Activated CD4-positive, alpha-beta T cell treated with anti-CD3 and anti-CD28 coated beads, Interleukin-2, amount 10 ng/mL, durations not matched to agents 24 days and 14 days (primary cell): Measurements from ENCODE around the gene PLA2G6. TPM values are rescaled to one million over a fixed set of nuclear protein-coding genes. Genes with fewer than 3 reads are reported as not detected.
"Not testable (repeated sequence)": the region's sequence is repeated elsewhere in the genome, so short reads cannot be mapped to it uniquely, and the experiment has no call there.

ENCODE experiments used
- DNase-seq: peaks from one replicate; pipeline ENCODE4 v3.0.0; 2022
- H3K27ac Mint-ChIP-seq: one replicate; pipeline ENCODE4 v1.8.0; 2022; ENCODE audit warnings: mild to moderate bottlenecking, mixed read lengths
- H3K27me3 Mint-ChIP-seq: one replicate; pipeline ENCODE4 v1.8.0; 2022; ENCODE audit warnings: mixed read lengths
- H3K36me3 Mint-ChIP-seq: one replicate; pipeline ENCODE4 v1.8.0; 2022; ENCODE audit warnings: low read depth, mild to moderate bottlenecking, mixed read lengths
- H3K4me1 Mint-ChIP-seq: one replicate; pipeline ENCODE4 v1.8.0; 2021; ENCODE audit warnings: mixed read lengths
- H3K4me3 Mint-ChIP-seq: one replicate; pipeline ENCODE4 v1.8.0; 2022; ENCODE audit warnings: mild to moderate bottlenecking, moderate library complexity, mixed read lengths
- H3K9me3 Mint-ChIP-seq: one replicate; pipeline ENCODE4 v1.8.0; 2021; ENCODE audit warnings: mixed read lengths
- intact Hi-C: fragments of 100-400 bp; cut with micrococcal nuclease; formaldehyde crosslinking; loops from one replicate; pipeline ENCODE4 v1.15.1; 2023
- total RNA-seq: library from RNA; stranded (reverse); gene quantifications from 2 replicates; pipeline ENCODE4 v1.2.3, GENCODE V29; 2022

Gene PLA2G6
- total RNA-seq, 1 donor from 2014 or later: 34.3 TPM

GRCh38 chr22:38191731-38192474, 10.3 kb upstream of the PLA2G6 start:
- no peak for DNase-seq
- intact Hi-C loops: no loop called here
- H3K36me3 Mint-ChIP-seq: no peaks in the 10 kb centered on the region
- H3K4me1 Mint-ChIP-seq: peaks cover 6% of the 10 kb centered on the region
- no peak overlapping the region for H3K4me3 Mint-ChIP-seq
- H3K27ac Mint-ChIP-seq: no peak overlapping the region
- no peaks in the 10 kb centered on the region for H3K9me3 Mint-ChIP-seq
- peaks cover 15% of the 10 kb centered on the region for H3K27me3 Mint-ChIP-seq

DNA sequence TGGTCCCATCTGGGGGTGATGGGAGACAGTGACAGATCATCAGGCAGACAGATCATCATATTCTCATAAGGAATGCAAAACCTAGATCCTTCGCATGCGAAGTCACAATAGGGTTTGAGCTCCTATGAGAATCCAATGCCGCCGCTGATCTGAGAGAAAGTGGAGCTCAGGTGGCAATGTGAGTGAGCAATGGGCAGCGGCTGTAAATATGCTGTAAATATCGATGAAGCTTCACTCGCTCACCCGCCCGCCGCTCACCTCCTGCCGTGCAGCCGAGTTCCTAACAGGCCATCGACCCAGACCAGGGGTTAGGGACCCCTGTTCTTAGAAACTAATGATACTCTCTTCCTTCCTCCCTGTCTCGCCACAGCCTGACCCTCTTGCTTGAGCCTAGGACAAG, 9.4 kb upstream of the PLA2G6 start:
- Mint-ChIP-seq H3K36me3 (no peaks in the 10 kb centered on the region), H3K4me1 (peaks cover 6% of the 10 kb centered on the region), H3K4me3 (no peak overlapping the region), H3K9me3 (no peaks in the 10 kb centered on the region), H3K27me3 (peaks cover 20% of the 10 kb centered on the region), H3K27ac (no peak overlapping the region)
- no peak for DNase-seq
- intact Hi-C loops: no loop called here

- no peaks in the 10 kb centered on the region for H3K9me3 Mint-ChIP-seq
- no peak overlapping the region for H3K4me3 Mint-ChIP-seq
- H3K4me1 Mint-ChIP-seq: peaks cover 6% of the 10 kb centered on the region
- H3K36me3 Mint-ChIP-seq: no peaks in the 10 kb centered on the region
- intact Hi-C loops: no loop called here
- DNase-seq: no peak
- H3K27me3 Mint-ChIP-seq: peaks cover 19% of the 10 kb centered on the region
- no peak overlapping the region for H3K27ac Mint-ChIP-seq
Observed at GRCh38 chr22:38190581-38190980, 9.0 kb upstream of the PLA2G6 start.

GRCh38 chr22:38189104-38189503, 7.5 kb upstream of the PLA2G6 start:
- no peak overlapping the region for H3K4me3 Mint-ChIP-seq
- no peak for DNase-seq
- H3K36me3 Mint-ChIP-seq: no peaks in the 10 kb centered on the region
- peaks cover 23% of the 10 kb centered on the region for H3K27me3 Mint-ChIP-seq
- no peak overlapping the region for H3K27ac Mint-ChIP-seq
- no peaks in the 10 kb centered on the region for H3K4me1 Mint-ChIP-seq
- no peaks in the 10 kb centered on the region for H3K9me3 Mint-ChIP-seq
- intact Hi-C loops: no loop called here

DNA sequence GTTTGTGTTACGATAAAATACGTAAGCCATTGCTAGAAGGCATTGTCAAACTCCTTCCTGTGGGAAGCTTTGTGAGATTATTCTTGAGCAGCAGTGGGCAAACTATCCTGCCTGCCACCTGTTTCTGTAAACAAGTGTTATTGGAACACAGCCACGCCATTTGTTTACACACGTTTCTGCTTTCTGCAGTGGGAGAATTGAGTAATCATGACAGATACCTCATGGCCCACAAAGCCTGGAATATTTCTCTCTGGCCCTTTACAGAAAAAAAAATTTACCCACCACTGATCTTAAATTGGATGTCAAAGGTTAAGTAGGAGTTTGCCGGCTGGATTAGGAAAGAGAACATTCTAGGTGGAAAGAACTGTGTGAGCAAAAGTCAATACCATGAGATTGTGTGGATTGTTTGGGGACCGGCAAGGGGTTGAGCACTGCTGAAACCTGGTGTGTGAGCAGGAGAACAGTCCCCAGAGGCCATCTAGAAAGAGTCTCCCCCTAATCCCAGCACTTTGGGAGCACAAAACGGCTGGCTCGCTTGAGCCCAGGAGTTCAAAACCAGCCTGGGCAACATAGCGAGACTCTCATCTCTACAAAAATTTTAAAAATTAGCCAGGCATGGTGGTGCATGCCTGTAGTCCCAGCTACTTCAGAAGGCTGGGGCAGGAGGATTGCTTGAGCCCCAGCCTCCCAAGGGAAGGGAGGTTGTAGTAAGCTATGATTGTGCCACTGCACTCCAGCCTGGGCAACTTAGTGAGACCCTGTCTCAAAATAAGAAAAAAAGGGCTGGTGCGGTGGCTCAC, 6.0 kb upstream of the PLA2G6 start:
- Mint-ChIP-seq H3K4me3 (no peak overlapping the region), H3K36me3 (no peaks in the 10 kb centered on the region), H3K4me1 (no peaks in the 10 kb centered on the region), H3K27me3 (peaks cover 15% of the 10 kb centered on the region), H3K9me3 (no peaks in the 10 kb centered on the region), H3K27ac (no peak overlapping the region)
- DNase-seq: no peak
- intact Hi-C loops: no loop called here

DNA sequence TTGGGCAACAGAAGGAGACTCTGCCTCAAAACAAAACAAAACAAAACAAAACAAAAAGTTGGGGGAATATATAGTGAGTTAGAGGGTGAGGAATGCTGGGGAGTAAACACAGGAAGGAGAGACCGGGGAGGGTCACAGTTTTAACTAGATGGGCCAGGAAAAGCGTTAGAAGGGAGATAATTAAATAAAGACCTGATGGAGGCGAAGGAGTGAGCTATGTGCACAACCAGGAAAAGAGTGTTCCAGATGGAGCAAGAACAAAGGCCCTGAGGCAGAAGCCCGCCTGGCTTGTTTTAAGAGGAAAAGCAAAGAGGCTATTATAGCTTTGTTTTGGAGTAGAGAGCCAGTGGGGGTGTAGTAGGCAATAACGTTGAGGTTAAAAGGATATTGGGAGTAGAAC, 4.8 kb upstream of the PLA2G6 start:
- no peaks in the 10 kb centered on the region for H3K9me3 Mint-ChIP-seq
- peaks cover 12% of the 10 kb centered on the region for H3K27me3 Mint-ChIP-seq
- H3K27ac Mint-ChIP-seq: no peak overlapping the region
- H3K4me1 Mint-ChIP-seq: peaks cover 4% of the 10 kb centered on the region
- H3K4me3 Mint-ChIP-seq: no peak overlapping the region
- intact Hi-C loops: no loop called here
- no peaks in the 10 kb centered on the region for H3K36me3 Mint-ChIP-seq
- DNase-seq: no peak

GRCh38 chr22:38184788-38185187, 3.2 kb upstream of the PLA2G6 start:
- H3K27me3 Mint-ChIP-seq: peaks cover 12% of the 10 kb centered on the region
- H3K9me3 Mint-ChIP-seq: no peaks in the 10 kb centered on the region
- DNase-seq: no peak
- H3K4me1 Mint-ChIP-seq: peaks cover 21% of the 10 kb centered on the region
- intact Hi-C loops: loop anchor here (5.0 kb wide), 1 partner anchor 323 kb away; the partner anchor contains the start of gene DDX17
- no peaks in the 10 kb centered on the region for H3K36me3 Mint-ChIP-seq
- no peak overlapping the region for H3K4me3 Mint-ChIP-seq
- no peak overlapping the region for H3K27ac Mint-ChIP-seq

DNA sequence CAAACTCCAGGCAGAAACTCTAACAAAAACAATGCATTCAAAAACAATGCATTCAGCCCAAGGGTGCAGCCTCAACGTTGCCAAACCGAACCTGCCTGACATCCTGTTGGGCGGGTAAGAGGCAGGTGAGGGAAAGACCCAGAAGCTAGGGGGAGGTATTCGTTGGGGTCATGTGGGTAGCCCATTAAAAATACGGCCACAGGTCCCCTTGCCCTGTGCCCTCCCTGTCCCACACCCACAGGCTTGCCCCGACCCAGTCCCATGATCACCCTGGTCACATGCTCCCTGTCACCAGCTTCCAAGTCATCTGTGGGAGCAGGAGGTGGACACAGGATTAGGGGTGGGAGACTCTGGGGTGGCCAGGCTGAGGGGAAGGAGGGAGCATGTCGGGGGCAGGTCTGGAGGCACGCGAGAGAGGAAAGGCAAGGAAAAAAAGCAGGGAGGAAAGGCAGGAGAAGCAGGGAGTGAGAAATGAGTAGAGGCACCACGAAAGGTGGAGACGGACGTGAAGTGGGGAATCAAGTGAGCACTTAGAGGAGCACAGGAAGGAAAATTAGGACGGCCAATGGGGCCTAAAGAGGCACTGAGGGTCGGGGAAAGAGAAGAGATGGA, 683 bp downstream of the PLA2G6 start:
- H3K4me1 Mint-ChIP-seq: peaks cover 42% of the 10 kb centered on the region
- intact Hi-C loops: loop anchor here (1.0 to 5.0 kb wide), 2 partner anchors 20 to 326 kb away; partner anchors contain the start of genes DDX17 and MAFF
- H3K36me3 Mint-ChIP-seq: no peaks in the 10 kb centered on the region
- peak overlapping the region; percentile 98 for H3K27ac Mint-ChIP-seq
- peak overlapping the region; percentile 98 for H3K4me3 Mint-ChIP-seq
- peak; percentile 83 for DNase-seq
- H3K27me3 Mint-ChIP-seq: peaks cover 4% of the 10 kb centered on the region
- no peaks in the 10 kb centered on the region for H3K9me3 Mint-ChIP-seq

GRCh38 chr22:38178605-38178937, 3.1 kb downstream of the PLA2G6 start:
- H3K36me3 Mint-ChIP-seq, intact Hi-C loops, H3K27me3 Mint-ChIP-seq, DNase-seq, H3K4me3 Mint-ChIP-seq, H3K9me3 Mint-ChIP-seq, H3K27ac Mint-ChIP-seq: not testable (repeated sequence)
- H3K4me1 Mint-ChIP-seq: peaks cover 47% of the 10 kb centered on the region

GRCh38 chr22:38177926-38178604, 3.6 kb downstream of the PLA2G6 start:
- H3K4me3 Mint-ChIP-seq: no peak overlapping the region
- peaks cover 4% of the 10 kb centered on the region for H3K36me3 Mint-ChIP-seq
- H3K27me3 Mint-ChIP-seq: no peaks in the 10 kb centered on the region
- intact Hi-C loops: no loop called here
- no peak for DNase-seq
- peaks cover 50% of the 10 kb centered on the region for H3K4me1 Mint-ChIP-seq
- H3K9me3 Mint-ChIP-seq: no peaks in the 10 kb centered on the region
- no peak overlapping the region for H3K27ac Mint-ChIP-seq

GRCh38 chr22:38177571-38177925, 4.1 kb downstream of the PLA2G6 start:
- DNase-seq, intact Hi-C loops, H3K27ac Mint-ChIP-seq, H3K9me3 Mint-ChIP-seq, H3K27me3 Mint-ChIP-seq, H3K4me3 Mint-ChIP-seq, H3K36me3 Mint-ChIP-seq: not testable (repeated sequence)
- peaks cover 54% of the 10 kb centered on the region for H3K4me1 Mint-ChIP-seq

GRCh38 chr22:38177044-38177443, 4.6 kb downstream of the PLA2G6 start:
- Mint-ChIP-seq H3K9me3 (no peaks in the 10 kb centered on the region), H3K27me3 (no peaks in the 10 kb centered on the region), H3K27ac (no peak overlapping the region), H3K4me1 (peaks cover 54% of the 10 kb centered on the region), H3K4me3 (no peak overlapping the region), H3K36me3 (peaks cover 4% of the 10 kb centered on the region)
- DNase-seq: no peak
- intact Hi-C loops: no loop called here

DNA sequence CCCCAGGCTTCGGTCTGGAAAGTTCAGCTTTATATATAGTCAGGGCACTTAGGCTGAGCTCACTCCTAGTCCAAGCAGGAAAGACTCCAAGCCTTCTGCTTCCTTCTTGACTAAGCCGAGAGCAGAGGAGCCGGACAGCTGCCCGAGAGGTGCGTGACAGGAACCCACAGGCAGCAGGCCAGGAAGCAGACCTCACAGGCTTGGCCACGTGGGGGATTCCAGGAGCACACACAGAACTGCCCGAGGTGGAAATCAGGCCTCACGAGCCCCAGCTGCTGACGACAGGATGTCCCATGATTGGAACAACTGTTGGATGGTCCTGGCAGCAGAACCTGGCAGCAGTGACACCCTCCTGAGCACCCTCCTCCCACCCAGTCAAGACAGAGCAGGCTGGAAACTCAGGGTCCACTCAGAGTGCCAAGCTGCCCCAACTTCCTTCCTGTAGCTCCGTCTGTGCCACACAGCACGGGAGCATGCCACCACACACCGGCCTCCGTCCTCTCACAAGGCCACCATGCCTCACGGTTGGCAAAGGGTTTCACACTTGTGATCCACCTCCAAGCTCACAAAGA, 5.4 kb downstream of the PLA2G6 start:
- intact Hi-C loops: no loop called here
- Mint-ChIP-seq H3K4me3 (peak overlapping the region; percentile 17), H3K27ac (peak overlapping the region; percentile 78), H3K9me3 (no peaks in the 10 kb centered on the region), H3K36me3 (peaks cover 4% of the 10 kb centered on the region), H3K27me3 (no peaks in the 10 kb centered on the region), H3K4me1 (peaks cover 50% of the 10 kb centered on the region)
- peak; percentile 70 for DNase-seq
